ENCODE data around the gene BOLL.
"Not testable (repeated sequence)": the region's sequence is repeated elsewhere in the genome, so short reads cannot be mapped to it uniquely, and the experiment has no call there.

Gene BOLL

GRCh38 chr2:197705912-197706838 lies 78.9 kb downstream of the BOLL start:
- DNase-seq (ENCODE audit: low read depth) = peak; percentile 69

DNA sequence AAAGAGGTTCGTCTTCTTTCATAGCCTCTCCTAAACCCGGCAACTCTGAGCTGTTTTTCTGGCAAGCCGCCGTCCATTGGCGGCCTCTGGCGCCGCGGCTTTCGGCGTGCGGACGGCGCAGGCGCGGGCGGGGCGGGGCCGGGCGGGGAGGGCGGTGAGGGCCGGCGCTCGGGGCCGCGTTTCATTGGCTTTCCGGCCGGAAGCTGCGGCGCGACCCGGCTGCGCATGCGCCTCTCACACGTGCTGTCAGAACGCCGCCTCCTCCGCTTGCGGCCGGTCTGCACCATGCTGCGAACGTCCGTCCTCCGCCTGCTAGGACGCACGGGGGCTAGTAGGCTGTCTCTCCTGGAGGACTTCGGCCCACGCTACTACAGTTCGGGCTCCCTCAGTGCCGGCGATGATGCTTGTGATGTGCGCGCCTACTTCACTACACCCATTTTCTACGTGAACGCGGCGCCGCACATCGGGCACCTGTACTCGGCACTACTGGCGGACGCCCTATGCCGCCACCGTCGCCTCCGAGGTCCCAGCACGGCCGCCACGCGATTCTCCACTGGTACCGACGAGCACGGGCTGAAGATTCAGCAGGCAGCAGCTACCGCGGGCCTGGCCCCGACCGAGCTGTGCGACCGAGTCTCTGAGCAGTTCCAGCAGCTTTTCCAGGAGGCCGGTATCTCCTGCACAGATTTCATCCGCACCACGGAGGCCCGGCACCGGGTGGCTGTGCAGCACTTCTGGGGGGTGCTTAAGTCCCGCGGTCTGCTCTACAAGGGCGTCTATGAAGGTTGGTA lies 79.8 kb downstream of the BOLL start, which contains the start of gene MARS2:
Gene MARS2 (plus strand): TSS at position 249 of the 791 bp plus-strand sequence. CDS start 37 bp downstream, at position 286.
- DNase-seq (ENCODE audit: low read depth) = peak; percentile 93

DNA sequence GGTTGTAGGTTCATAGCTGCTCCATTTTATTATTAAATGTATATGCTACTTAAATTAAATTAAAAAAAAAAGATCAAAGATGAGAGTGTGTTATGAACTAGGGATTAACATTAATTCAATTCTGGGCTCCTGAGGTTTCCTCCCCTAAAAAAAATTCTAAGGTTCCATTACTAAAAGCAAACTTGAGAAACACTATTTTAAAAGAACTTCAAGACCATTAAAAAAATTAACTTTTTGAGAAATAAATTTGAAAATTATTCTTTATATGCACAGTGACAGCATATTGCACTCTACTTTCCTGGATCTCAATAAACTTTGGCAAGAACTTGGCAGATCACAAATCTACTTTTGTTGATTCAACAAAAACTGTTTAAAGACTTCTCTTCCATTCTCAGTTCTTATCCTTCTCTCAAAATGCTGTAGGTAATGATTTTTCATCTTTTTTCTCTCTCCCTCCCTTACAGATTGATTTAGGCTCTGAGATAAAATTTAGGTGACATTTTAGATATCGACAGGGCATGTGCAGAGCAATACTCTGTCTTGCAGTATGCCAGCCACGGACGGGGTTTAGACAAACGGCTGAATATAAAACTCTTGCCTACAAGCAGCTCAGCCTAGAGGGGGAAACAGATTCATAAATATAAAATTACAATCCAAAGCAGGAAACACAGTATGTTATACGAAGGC lies 80.5 kb downstream of the BOLL start:
- no peak for DNase-seq (ENCODE audit: low read depth)

GRCh38 chr2:197700960-197701359 lies 84.2 kb downstream of the BOLL start:
- DNase-seq (ENCODE audit: low read depth) = no peak

DNA sequence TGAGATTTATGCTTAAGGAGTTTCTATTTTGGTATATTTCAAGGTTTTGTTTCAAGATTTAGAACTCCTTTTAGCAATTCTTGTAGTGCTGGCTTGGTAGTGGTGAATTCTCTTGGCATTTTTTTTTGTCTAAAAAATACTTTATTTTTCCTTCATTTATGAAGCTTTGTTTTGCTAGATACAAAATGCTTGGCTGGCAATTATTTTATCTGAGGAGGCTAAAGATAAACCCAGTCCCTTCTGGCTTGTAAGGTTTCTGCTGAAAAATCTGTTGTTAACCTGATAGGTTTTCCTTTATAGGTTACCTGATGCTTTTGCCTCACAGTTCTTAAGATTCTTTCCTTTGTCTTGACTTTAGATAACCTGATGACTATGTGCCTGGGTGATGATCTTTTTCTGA lies 85.4 kb downstream of the BOLL start:
- not testable (repeated sequence) for DNase-seq (ENCODE audit: low read depth)

GRCh38 chr2:197696571-197696970 lies 88.5 kb downstream of the BOLL start:
- not testable (repeated sequence) for DNase-seq (ENCODE audit: low read depth)

DNA sequence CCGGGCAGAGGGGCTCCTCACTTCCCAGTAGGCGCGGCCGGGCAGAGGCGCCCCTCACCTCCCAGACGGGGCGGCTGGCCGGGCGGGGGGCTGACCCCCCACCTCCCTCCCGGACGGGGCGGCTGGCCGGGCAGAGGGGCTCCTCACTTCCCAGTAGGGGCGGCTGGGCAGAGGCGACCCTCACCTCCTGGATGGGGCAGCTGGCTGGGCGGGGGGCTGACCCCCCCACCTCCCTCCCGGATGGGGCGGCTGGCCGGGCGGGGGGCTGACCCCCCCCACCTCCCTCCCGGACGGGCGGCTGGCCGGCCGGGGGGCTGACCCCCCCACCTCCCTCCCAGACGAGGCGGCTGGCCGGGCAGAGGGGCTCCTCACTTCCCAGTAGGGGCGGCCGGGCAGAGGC lies 89.1 kb downstream of the BOLL start:
- not testable (repeated sequence) for DNase-seq (ENCODE audit: low read depth)

- not testable (repeated sequence) for DNase-seq (ENCODE audit: low read depth)
Observed at GRCh38 chr2:197695206-197695605, 89.9 kb downstream of the BOLL start.

GRCh38 chr2:197677483-197677882 lies 107.6 kb downstream of the BOLL start:
- peak; percentile 56 for DNase-seq (ENCODE audit: low read depth)

DNA sequence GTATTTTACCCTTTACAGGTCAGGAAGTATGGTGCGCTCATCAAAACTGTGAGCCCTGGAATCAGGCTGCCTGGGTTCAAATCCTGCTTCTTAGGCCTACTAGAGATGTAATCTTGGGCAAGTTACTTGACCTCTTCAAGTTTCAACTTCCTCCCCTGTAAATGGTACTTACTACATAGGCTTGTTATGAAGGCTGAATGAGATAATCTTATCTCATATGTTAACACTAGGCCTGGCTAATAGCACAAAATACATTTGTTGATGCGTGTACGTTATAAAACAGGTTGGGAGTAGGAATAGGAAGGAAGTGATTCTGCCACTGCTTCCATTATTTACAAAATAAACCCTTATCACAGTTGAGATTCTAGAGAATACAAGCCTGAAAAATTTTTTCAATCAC lies 108.1 kb downstream of the BOLL start:
- no peak for DNase-seq (ENCODE audit: low read depth)
